Breast epithelium (tissue), 3 donors: ENCODE data around the gene UBE2Q1.

Experiments used
- POLR2A ChIP-seq: fragments of 450-650 bp; IDR thresholded peaks from one replicate; pipeline ENCODE4 v1.6.1; 2016; ENCODE audit warnings: antibody characterized with exemption, mild to moderate bottlenecking, moderate library complexity
- TF ChIP-seq, protein P1 (sequence below), 3 donors: fragments of 450-650 bp; IDR thresholded peaks; one replicate each; pipeline ENCODE4 v1.5.1; 2016 to 2017; ENCODE audit warnings: antibody characterized with exemption in 3 of 3, mild to moderate bottlenecking in 3 of 3, moderate library complexity in 3 of 3

GRCh38 chr1:154499446-154499845, 59.0 kb downstream of the UBE2Q1 start:
- TF ChIP-seq, protein P1, sequence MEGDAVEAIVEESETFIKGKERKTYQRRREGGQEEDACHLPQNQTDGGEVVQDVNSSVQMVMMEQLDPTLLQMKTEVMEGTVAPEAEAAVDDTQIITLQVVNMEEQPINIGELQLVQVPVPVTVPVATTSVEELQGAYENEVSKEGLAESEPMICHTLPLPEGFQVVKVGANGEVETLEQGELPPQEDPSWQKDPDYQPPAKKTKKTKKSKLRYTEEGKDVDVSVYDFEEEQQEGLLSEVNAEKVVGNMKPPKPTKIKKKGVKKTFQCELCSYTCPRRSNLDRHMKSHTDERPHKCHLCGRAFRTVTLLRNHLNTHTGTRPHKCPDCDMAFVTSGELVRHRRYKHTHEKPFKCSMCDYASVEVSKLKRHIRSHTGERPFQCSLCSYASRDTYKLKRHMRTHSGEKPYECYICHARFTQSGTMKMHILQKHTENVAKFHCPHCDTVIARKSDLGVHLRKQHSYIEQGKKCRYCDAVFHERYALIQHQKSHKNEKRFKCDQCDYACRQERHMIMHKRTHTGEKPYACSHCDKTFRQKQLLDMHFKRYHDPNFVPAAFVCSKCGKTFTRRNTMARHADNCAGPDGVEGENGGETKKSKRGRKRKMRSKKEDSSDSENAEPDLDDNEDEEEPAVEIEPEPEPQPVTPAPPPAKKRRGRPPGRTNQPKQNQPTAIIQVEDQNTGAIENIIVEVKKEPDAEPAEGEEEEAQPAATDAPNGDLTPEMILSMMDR (IDR thresholded peaks at IDR 0.05) = no peak
- TF ChIP-seq POLR2A = no peak
